C1 segment of cervical spinal cord (tissue), 14 donors: ENCODE data around the gene FBXO7.

Experiments used
- DNase-seq, 14 donors: peaks; one replicate each; lab custom pipeline; 2025; lab: John Stamatoyannopoulos, UW

FBXO7 gene

DNA sequence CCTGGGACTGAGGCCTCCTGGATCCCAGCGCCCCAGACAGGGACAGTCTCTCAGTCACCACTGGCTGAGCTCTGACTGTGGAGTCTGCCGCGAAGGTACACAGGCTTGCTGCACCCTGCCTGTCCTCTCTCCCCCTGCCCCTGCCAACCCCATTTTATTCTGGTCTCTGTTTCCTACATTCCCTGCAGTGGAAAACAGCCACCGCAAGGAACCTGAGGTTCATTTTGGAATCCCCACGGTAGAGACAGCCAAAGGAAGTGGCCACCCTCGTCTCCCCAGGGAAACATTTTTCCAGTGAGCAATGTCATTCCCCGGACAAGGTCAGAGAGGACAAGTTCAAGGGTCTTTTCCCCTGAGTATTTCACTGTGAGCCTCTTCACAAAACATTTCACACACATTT, 56.6 kb downstream of the FBXO7 start:
- no peak for DNase-seq

DNA sequence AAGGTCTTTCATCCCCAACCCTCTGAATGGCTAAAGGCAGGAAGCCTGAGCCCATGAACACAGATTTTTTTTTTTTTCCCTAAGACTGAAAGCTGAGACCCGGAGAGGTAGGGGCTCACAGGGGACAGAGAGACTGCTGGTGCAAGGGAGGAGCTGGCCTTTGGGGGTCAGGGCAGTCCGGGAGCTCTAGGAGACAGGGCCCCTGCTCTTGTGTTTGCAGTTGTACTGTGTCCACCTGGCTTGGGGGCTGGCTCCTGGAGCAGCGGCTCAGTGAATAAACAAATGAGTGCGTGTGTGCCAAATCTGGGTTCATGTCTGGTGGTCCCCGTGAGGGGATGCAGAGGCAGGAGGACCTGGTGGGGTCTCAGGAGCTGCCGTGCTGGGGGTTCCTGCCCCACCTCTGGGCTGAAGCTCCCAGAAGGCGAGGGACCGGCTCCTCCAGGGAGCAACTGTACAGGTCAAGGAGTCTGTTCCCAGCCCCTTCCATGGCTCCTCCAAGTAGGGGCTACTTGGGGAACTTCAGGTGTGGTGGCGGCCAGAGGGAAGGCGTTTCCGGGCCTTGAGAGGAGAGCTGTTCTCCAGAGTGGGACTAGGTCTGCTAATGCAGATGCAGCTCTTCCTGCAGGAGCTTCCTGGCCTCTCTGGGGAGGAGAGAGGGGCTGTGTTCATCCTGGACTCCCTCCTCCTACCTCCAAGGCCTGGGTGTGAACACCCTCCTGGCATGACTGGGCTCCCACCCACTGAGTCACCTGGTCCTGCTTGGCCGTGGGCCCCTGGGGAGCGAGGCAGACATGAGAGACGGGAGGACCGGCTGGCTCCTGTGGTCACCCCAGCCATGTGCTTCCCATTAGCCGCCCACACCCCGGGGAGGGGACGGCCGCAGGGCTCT, 57.6 kb downstream of the FBXO7 start:
- DNase-seq: no peak

DNA sequence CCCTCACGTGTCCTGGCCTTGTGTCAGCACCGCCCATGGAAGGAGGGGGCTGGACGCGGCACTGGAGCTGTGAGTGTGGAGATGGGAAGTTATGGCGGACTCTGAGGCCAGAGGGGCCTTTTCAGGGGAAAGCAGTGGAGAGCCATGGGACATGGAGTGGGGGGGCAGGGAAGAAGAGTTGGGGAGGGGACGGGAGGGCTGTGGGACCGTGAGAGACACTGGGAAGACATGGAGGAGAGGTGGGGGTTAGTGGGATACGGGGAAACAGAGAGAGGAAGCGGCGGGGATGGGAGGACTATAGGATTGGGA, 58.2 kb downstream of the FBXO7 start:
- no peak for DNase-seq

DNA sequence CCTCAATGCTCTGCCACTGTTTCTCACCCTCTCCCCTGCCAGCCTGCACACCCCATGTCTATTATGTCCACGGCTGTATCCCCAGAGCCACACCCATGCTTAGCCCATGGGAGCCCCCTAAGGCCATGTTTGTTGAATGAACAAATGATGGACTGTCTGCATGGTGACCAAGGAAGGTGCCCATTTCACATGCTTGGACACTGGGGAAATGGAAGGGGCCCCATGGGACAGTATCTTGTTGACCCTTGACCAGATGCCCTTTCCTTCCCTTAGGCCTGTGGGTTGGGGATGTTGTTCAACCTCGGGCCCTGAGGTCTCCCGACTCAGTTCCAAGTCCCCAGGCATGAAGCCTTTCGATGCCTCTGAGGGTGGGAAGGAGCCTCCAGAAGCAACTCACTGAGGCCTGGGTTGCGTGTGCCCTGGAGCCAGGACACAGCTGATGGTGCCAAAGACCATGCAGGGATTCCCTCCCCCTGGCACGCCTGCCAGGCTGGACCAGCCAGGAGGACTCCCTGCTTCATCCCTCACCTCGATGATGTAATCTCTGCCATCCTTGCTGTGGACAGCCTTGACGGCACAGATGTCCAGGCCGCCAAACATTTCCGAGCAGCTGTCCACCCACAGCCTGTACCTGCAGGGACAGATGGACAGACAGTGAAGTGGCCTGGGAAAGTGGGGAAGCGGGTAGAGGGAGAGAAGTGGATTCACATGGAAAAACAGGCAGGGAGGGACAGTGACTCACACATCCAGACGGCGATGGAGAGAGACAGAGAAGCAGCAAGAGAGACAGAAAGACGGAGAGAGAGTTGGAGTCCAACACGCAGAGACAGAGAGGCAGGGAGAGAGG, 58.9 kb downstream of the FBXO7 start:
- peak in 1 of 14 donors; percentile 3 for DNase-seq

DNA sequence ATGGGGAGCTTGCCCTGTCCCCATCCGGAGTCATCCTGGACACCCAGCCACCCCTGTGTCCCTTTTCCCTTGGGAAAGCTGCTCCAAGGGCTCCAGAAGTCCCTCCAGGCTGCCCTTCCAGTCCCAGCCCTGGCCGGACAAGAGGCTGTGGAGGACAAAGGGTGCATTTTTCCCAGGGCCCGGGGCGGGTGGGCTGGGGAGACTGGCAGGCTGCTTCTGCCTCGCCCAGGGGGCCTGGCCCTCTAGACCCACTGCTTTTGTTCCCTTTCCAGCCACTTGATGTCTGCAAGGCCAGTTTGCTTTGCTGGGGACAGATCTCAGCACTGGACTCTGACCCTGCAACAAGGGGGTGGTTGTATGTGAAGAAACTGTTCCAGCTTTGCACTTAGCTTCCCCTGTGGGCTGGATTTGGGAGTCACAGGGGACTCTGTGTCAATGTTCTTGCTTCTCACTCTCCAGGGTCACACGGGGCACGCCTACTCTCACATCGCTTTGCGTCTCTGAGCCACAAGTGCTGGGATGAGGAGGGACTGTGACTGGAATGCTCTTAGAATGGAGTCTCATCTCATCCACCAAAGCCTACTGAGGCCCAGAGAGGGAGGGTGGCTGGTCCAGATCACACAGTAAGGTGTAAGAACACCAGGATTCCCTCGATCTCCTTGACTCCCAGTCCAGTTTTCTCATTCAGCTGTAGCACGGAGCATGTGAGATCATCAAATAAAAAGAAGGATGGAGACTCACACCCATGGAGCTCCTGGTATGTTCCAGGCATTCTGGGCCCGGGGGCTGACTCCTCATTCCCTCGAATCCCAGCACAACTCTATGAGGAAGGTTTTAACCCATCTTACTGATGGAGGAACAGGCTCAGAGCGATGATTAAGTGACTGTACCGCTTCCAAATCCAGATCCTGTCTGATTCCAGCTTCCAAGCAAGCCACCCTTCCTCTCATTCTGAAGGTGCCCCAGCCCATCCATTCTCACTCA, 59.9 kb downstream of the FBXO7 start:
- DNase-seq: no peak

DNA sequence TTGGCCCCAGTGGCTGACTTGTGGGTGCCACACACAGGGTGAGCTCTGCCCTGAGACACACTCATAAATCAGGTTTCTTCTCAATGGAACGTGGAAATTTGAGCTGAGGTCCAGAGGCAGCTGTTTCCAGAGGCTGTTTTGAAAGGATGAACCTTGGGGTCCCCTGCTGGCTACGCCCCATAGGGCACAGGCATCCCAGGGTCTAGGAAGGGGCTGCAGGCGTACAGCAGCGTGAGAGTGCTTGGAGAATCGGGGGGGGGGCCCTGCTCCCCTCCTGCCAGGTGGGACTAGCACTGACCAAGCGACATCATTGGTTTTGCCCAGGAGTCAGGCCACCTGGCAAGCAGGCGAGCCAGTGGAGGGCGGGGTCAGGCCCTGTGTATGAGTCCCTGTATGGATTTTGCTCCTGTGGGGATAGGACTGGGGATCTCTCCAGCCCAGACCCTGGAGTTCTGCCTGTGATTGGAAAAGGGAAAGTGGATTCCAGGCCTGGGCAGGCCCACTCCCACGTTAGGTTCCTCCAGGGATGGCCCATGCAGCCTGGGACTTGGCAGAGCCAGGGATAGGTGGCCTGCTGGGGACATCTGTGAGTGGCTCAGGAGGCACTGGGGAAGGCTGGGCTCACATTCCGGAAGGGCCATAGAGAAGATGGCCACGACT, 61.0 kb downstream of the FBXO7 start:
- DNase-seq: no peak

DNA sequence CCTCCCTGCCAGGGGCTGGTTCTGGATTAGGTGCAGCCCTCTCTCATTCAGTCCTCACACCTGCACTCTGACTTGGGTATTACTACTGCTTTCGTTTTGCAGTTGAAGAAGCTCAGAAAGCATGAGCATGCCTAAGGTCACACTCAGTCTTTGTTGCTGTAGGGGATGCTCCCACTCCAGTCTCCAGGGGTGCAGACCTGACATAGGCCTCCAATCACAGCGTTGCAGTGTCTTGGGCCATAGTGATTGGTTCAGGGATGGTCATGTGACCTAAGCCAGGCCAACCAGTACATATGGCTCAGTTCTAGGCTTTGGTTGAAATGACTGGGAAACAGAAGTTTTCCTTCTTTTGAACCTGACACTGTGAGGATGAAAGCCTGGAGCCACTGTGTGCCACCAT, 61.7 kb downstream of the FBXO7 start:
- no peak for DNase-seq

DNA sequence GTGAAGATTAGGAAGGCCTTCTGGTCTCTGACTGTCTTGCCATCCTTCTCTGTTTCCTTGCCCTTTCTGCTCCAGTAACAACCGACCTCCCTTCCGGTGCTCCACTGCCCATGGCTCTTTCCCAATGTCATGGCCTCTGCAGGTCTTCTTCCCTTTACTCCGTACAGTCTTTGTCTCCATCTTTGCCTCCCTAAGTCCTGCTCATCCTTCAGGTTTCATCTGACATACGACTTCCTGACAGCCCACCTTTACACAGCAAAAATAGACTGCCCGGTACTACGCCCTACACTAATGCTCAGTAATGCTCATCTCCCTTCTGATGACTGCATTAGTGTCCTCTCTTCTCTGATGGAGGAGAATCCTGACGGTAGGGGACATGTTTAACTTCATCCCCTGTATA, 63.9 kb downstream of the FBXO7 start:
- DNase-seq: no peak

DNA sequence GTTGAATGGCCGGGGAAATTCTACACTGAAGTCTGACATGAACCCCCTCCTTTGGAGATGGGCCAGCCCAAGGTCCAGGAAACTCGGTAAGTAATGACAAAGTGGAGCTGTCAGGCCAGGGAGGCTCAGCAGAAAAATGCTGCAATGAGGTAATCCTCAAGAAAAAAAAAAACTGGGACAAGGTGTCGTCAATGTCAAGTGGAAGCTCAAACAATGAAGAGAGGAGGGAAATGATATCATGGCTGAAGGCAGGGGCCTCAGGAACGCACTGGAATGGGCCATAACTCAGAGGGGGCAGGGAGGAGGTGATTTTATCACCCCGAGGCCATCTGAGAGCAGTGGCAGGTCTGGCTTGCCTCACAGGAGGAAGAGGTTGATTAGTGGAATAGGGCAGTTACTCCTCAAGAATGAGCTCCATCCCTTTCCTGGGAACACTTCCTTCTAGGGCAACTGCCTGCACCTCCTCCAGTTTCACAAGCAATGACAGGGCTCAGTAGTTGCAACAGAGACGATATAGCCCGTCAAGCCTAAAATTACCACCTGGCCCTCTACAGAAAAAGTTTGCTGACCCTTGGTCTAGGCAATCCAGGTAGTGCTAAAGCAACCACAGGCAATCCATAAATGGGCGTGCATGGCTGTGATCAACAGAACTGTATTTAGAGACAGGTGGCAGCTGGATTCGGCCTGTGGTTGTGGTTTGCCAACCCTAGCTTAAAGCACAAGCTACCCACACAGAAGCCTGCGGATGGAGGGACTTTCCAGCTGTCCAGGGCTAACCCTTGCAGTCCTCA, 65.2 kb downstream of the FBXO7 start:
- DNase-seq: no peak

DNA sequence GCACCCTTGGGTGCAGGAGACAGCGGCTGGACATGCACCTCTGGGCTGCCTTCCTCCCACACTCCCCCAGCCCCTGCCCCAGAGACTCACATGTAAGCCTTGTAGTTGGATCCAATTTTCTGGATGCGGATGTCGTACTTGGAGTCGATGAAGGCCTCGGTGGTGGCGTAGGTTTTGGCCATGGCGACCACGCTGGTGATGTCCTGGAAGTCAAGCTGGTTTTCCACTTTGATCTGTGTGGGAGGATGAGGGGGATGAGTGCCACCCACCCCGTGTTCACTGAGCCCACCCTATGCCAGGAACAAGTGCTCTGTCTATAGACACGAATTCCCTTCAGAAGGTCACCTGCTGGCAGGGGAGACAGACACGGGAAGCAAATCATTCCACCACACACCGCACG, 66.9 kb downstream of the FBXO7 start:
- no peak for DNase-seq

DNA sequence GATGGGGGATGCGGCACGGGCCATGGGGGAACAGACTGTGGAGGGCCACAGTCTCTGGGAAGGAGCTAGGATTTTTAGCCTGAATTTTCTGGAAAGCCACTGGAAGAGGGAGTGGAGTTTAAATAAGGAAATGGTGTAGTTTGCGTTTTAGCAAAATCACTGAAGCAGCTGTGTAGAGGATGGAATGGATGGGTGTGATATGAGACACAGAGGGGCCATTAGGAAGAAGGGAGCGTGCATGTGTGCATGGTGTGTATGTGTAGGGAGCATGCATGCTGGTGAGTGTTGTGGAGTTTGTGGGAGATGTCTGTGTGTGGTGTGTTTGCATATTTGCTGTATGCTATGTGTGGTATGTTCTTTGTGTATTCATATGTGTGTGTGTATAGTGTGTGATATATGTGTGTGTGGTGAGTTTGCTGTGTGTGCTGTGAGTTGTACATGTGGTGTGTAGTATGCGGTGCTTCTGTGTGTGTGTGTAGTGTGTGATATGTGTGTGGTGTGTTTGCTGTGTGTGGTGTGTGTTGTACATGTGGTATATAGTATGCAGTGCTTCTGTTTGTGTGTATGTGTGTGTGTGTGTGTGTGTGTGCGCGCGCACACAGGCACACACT, 67.6 kb downstream of the FBXO7 start:
- no peak for DNase-seq

DNA sequence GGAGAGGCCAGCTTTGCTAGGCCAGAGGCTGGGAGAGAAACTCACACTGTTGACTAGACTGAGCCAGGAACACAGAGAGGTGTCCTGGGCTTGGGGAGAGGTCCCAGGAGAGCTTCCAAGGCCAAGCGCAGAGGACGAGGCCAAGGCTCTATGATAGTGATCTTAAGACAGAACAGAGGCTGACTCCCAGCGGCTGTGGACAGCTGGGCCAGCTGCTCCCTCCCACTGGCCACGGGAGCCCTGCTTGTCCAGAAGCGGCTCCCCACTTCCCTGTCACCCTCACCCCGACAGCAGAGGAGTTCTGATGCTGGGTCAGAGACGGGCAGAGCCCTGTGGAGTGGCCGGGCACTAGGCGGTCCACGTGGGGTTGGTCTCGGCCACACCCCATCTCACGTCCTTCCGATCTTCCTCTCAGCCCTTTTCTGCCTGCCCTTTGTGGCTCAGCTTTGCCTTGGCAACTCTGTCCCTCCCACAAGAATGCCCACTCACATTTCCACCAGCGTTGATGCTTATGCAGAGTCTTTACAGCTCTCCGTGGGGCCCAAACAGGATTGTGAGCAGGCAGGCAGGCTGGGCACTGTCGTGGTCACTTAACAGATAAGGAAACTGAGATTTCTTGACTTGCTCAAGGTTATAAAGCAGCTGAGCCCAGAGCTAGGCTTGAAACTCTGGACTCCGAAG, 68.2 kb downstream of the FBXO7 start:
- no peak for DNase-seq

DNA sequence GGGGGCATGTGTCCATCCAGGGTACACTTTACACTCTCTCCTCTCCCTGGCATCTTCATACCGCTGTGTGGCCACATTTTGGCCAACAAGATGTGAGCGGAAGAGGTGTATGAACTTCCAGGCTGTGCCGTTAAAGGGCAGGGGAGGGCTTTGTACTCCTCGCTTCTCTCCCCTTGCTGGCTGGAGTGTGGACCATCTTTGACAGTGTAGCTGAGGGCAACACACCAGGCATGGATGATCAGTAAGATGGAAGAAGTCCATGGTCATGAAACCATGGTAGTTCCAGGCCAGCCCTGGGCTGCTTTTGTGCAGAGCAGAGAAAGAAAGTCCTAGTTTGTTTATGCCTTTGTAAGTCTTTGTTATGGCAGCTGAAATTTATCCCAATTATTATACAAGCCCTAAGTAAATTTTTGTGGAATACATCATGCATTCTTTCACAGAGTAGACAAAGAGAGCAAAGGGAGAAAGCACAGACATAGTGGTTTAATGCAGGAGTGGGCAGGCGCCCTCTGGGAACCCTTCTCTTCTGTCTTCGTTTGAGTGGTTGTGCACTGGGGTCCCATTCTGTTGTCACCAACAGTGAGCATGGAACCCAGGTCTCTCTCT, 70.4 kb downstream of the FBXO7 start:
- DNase-seq: no peak

DNA sequence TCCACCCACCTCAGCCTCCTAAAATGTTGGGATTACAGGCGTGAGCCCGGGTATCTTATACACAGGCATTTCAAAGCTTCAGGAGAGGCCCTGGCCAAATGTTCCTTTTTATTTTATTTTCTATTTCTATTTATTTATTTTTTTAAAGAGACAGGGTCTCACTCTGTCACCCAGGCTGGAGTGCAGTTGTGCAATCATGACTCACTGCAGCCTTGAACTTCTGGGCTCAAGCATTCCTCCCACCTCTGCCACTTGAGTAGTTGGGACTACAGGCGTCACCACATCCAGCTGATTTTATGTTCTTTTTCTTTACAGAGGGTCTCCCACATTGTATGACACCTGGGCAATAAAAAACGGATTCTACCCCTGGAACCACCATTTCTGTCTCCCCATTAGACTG, 71.2 kb downstream of the FBXO7 start:
- no peak for DNase-seq

DNA sequence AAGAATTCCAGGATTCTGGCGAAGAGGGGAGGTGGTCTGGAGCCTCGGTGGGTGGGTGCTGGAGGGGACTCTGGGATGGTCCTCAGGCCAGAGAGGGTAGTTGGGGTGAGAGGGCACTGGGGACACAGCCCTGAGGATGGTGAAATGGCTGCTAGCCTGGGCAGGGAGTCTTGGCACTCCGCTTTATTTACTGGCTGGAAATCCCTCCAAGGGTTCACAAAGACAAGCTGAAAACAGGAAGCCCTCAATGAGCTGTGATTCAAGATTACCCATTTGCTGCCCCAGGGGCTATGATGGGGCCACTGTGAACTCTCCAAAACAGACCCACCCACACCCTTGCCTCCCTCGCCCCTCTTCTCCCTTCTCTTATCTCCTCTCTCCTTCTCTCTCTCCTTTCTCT, 71.9 kb downstream of the FBXO7 start:
- no peak for DNase-seq

DNA sequence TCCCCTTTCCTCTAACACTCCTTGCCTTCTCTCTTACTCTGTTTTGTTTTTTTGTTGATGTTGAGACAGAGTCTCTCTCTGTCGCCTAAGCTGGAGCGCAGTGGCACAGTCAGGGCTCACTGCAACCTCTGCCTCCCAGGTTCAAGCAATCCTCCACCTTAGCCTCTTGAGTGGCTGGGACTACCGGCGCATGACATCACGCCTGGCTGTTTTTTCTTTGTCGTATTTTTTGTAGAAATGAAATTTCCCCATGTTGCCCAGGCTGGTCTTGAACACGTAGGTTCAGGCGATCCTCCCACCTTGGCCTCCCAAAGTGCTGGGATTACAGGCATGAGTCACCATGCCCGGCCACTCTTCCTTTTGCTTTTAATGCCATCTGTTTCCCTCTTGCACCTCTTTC, 72.3 kb downstream of the FBXO7 start:
- no peak for DNase-seq

DNA sequence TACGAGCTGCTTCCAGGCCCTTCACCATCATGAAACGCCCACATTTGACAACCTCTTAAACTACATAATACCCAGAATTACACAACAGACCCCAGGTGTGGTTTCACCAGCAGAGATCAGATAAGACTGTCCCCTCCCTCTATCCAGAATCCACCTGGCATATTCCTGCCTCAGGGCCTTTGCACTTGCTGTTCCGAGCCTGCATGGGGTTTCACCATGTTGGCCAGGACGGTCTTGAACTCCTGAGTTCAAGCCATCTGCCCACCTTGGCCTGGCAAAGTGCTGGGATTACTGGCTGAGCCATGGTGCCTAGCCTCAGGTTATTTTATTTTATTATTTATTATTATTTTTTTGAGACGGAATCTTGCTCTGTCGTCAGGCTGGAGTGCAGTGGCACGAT, 73.4 kb downstream of the FBXO7 start:
- no peak for DNase-seq
